ENCODE measurements around the gene ZNF362.

DNA sequence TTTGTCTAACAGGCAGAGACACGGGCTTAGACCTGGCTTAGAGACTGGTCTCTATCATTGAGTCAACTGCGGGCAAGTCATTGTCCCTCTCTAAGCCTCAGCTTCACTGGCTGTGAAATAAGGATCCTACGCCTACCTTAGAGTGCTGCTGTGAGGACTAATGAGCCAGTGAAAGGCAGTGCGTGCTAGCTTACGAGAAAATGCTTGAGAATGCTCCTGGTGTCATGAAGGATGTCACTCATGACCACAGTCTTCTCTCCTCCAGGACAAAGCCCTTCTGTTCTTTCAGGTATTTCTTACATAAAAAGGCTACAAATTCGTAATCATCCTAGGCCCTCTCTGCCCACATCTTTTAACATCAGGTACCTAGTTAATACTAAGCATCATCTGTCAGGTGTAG, 81.1 kb downstream of the ZNF362 start:
- TF ChIP-seq, protein P1, sequence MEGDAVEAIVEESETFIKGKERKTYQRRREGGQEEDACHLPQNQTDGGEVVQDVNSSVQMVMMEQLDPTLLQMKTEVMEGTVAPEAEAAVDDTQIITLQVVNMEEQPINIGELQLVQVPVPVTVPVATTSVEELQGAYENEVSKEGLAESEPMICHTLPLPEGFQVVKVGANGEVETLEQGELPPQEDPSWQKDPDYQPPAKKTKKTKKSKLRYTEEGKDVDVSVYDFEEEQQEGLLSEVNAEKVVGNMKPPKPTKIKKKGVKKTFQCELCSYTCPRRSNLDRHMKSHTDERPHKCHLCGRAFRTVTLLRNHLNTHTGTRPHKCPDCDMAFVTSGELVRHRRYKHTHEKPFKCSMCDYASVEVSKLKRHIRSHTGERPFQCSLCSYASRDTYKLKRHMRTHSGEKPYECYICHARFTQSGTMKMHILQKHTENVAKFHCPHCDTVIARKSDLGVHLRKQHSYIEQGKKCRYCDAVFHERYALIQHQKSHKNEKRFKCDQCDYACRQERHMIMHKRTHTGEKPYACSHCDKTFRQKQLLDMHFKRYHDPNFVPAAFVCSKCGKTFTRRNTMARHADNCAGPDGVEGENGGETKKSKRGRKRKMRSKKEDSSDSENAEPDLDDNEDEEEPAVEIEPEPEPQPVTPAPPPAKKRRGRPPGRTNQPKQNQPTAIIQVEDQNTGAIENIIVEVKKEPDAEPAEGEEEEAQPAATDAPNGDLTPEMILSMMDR (IDR thresholded peaks at IDR 0.05; ENCODE audit: borderline replicate concordance, extremely low read depth, low read length, poor library complexity, severe bottlenecking), result no peak
- no peak for TF ChIP-seq EZH2 (IDR thresholded peaks at IDR 0.05; ENCODE audit: borderline replicate concordance, low read depth, low read length, severe bottlenecking)

All from DND-41 (cell line).